Erythroblast (primary cell): ENCODE measurements around the gene OR10T2.

Experiments used
- GATA1 ChIP-seq: IDR thresholded peaks from 2 replicates; pipeline ENCODE4 v1.6.1; 2011; ENCODE audit warnings: low read depth, mild to moderate bottlenecking, control low read depth, low read length, moderate library complexity
- POLR2A ChIP-seq: IDR thresholded peaks from 2 replicates; pipeline ENCODE4 v1.6.1; 2011; ENCODE audit warnings: mild to moderate bottlenecking, low read length

GRCh38 chr1:158426137-158426536 is 26.9 kb upstream of the OR10T2 start, which contains the start of gene OR10K2:
- TF ChIP-seq POLR2A (no peak), GATA1 (no peak)
